Frontal cortex (tissue), 4 donors: ENCODE results near the gene ABCA9. TPM values are rescaled to one million over a fixed set of nuclear protein-coding genes. Genes with fewer than 3 reads are reported as not detected.
A peak's percentile ranks its signal among the peaks of the same experiment; 100 is the strongest.
"Not testable (repeated sequence)": the region's sequence is repeated elsewhere in the genome, so short reads cannot be mapped to it uniquely, and the experiment has no call there.

Source experiments
- DNase-seq, 2 donors: peaks; one replicate each; pipeline ENCODE4 v3.0.0; 2012; ENCODE audit warnings: low spot score in 2 of 2
- FAIRE-seq: peaks from 2 replicates; lab custom pipeline; 2012; peaks lifted over from hg19 to GRCh38; lab: Jason Lieb, UNC
- total RNA-seq: library from RNA; depleted of rRNA; stranded (reverse); fragments of >200 nt; gene quantifications from one replicate; pipeline ENCODE4 v1.2.3, GENCODE V29; 2014
- donor health status: control.
- donor health status: control.
- donor health status: control.

ABCA9 gene
- total RNA-seq, 1 donor from 2014 or later, result 5.7 TPM

- FAIRE-seq (no peak), DNase-seq (no peak)
Observed at GRCh38 chr17:69047368-69048263, 13.1 kb downstream of the ABCA9 start.

- FAIRE-seq (no peak), DNase-seq (no peak)
Observed at GRCh38 chr17:69046121-69046807, 14.5 kb downstream of the ABCA9 start.

GRCh38 chr17:69045646-69046045 lies 15.1 kb downstream of the ABCA9 start:
- FAIRE-seq (no peak), DNase-seq (no peak)

- DNase-seq, result no peak
- no peak for FAIRE-seq
Observed at GRCh38 chr17:69044371-69044770, 16.4 kb downstream of the ABCA9 start.

GRCh38 chr17:69043098-69043734 lies 17.5 kb downstream of the ABCA9 start:
- DNase-seq (no peak), FAIRE-seq (no peak)

- DNase-seq, result no peak
- no peak for FAIRE-seq
Observed at GRCh38 chr17:69042308-69042707, 18.4 kb downstream of the ABCA9 start.

GRCh38 chr17:69031839-69032238 lies 28.9 kb downstream of the ABCA9 start:
- no peak for FAIRE-seq

GRCh38 chr17:69030169-69030568 lies 30.6 kb downstream of the ABCA9 start:
- no peak for FAIRE-seq
- no peak for DNase-seq

More at GRCh38 chr17:69031839-69032238, 28.9 kb downstream of the ABCA9 start:
- no peak for DNase-seq

GRCh38 chr17:69018687-69019086 lies 42.0 kb downstream of the ABCA9 start:
- no peak for FAIRE-seq

GRCh38 chr17:69018022-69018615 lies 42.6 kb downstream of the ABCA9 start:
- no peak for DNase-seq
- no peak for FAIRE-seq

More at GRCh38 chr17:69018687-69019086, 42.0 kb downstream of the ABCA9 start:
- DNase-seq, result no peak

GRCh38 chr17:69015631-69016030 lies 45.1 kb downstream of the ABCA9 start:
- FAIRE-seq (no peak), DNase-seq (no peak)

- no peak for DNase-seq
- FAIRE-seq, result no peak
Observed at GRCh38 chr17:69012895-69013805, 47.6 kb downstream of the ABCA9 start.

- DNase-seq, result no peak
- no peak for FAIRE-seq
Observed at GRCh38 chr17:69009930-69010329, 50.8 kb downstream of the ABCA9 start.

- DNase-seq, FAIRE-seq: not testable (repeated sequence)
Observed at GRCh38 chr17:69004759-69005158, 56.0 kb downstream of the ABCA9 start.

GRCh38 chr17:68999743-69000142 lies 61.0 kb downstream of the ABCA9 start:
- FAIRE-seq, DNase-seq: not testable (repeated sequence)

- DNase-seq (no peak), FAIRE-seq (no peak)
Observed at GRCh38 chr17:68993112-68993511, 67.6 kb downstream of the ABCA9 start.

- no peak for FAIRE-seq
Observed at GRCh38 chr17:68987966-68988365, 72.8 kb downstream of the ABCA9 start.

GRCh38 chr17:68981288-68981687 lies 79.4 kb downstream of the ABCA9 start:
- no peak for FAIRE-seq

More at GRCh38 chr17:68987966-68988365, 72.8 kb downstream of the ABCA9 start:
- DNase-seq, result no peak

More at GRCh38 chr17:68981288-68981687, 79.4 kb downstream of the ABCA9 start:
- DNase-seq, result peak in 1 of 2 donors; percentile 6
